Chondrocyte (in vitro differentiated cells): ENCODE measurements around the gene HNRNPA0. TPM values are rescaled to one million over a fixed set of nuclear protein-coding genes. Genes with fewer than 3 reads are reported as not detected.

Experiments used
- DNase-seq: peaks from one replicate; pipeline ENCODE4 v3.0.0; 2021; ENCODE audit warnings: mixed read lengths, low spot score
- H3K27ac Mint-ChIP-seq: one replicate; pipeline ENCODE4 v1.8.0; 2021; ENCODE audit warnings: mild to moderate bottlenecking, moderate library complexity, mixed read lengths; ENCODE audit not compliant: unreplicated experiment
- H3K27me3 Mint-ChIP-seq: 2 replicates; pipeline ENCODE4 v1.8.0; 2021; ENCODE audit warnings: low read depth, mixed read lengths
- H3K36me3 Mint-ChIP-seq: 2 replicates; pipeline ENCODE4 v1.8.0; 2021; ENCODE audit warnings: low read depth, mixed read lengths
- H3K4me1 Mint-ChIP-seq: 2 replicates; pipeline ENCODE4 v1.8.0; 2021; ENCODE audit warnings: low read depth, mild to moderate bottlenecking, mixed read lengths
- H3K4me3 Mint-ChIP-seq: one replicate; pipeline ENCODE4 v1.8.0; 2021; ENCODE audit warnings: mild to moderate bottlenecking, moderate library complexity, mixed read lengths; ENCODE audit not compliant: unreplicated experiment
- H3K9me3 Mint-ChIP-seq: 2 replicates; pipeline ENCODE4 v1.8.0; 2021; ENCODE audit warnings: low read depth, mixed read lengths
- CTCF ChIP-seq: fragments of 200-600 bp; sonication (generic); IDR thresholded peaks from 2 replicates; pipeline ENCODE4 v1.5.0; 2021; ENCODE audit warnings: antibody characterized with exemption, mild to moderate bottlenecking, moderate library complexity
- total RNA-seq: library from RNA; stranded (reverse); gene quantifications from 3 replicates; pipeline ENCODE4 v1.2.1, GENCODE V29; 2021

HNRNPA0 gene
- total RNA-seq, 1 donor from 2014 or later = 35.0 TPM

GRCh38 chr5:137736496-137736895 lies 17.7 kb downstream of the HNRNPA0 start:
- Mint-ChIP-seq H3K4me1 (no peaks in the 10 kb centered on the region), H3K27me3 (no peaks in the 10 kb centered on the region)
- no peak for TF ChIP-seq CTCF

GRCh38 chr5:137735555-137736284 lies 18.4 kb downstream of the HNRNPA0 start, which contains the start of gene KLHL3:
Gene KLHL3, minus strand, starts transcription at chr5:137736089. Its CDS starts 443 bp downstream, at chr5:137735646.
- DNase-seq = peak; percentile 76
- Mint-ChIP-seq H3K27ac (no peak within 1 kb of the TSS), H3K4me3 (no peak within 1 kb of the TSS), H3K4me1 (peaks cover 2% of the 10 kb centered on the region), H3K9me3 (peaks cover 9% of the 10 kb centered on the region), H3K36me3 (peaks cover 2% of the 10 kb centered on the region), H3K27me3 (no peaks in the 10 kb centered on the region)
- peak; percentile 67 for TF ChIP-seq CTCF

More at GRCh38 chr5:137736496-137736895, 17.7 kb downstream of the HNRNPA0 start:
- Mint-ChIP-seq H3K36me3 (peaks cover 2% of the 10 kb centered on the region), H3K27ac (no peak overlapping the region), H3K4me3 (no peak overlapping the region), H3K9me3 (peaks cover 9% of the 10 kb centered on the region)
- DNase-seq = no peak

- H3K4me3 Mint-ChIP-seq = no peak overlapping the region
- no peak for TF ChIP-seq CTCF
- H3K4me1 Mint-ChIP-seq = peaks cover 9% of the 10 kb centered on the region
- peaks cover 2% of the 10 kb centered on the region for H3K36me3 Mint-ChIP-seq
- peaks cover 9% of the 10 kb centered on the region for H3K9me3 Mint-ChIP-seq
- H3K27me3 Mint-ChIP-seq = no peaks in the 10 kb centered on the region
- no peak overlapping the region for H3K27ac Mint-ChIP-seq
- no peak for DNase-seq
These were observed 19.1 kb downstream of the HNRNPA0 start for GRCh38 chr5:137734962-137735554.

- no peak for TF ChIP-seq CTCF
- H3K27ac Mint-ChIP-seq = peak overlapping the region; percentile 30
- H3K9me3 Mint-ChIP-seq = peaks cover 9% of the 10 kb centered on the region
- no peak for DNase-seq
- H3K4me1 Mint-ChIP-seq = peaks cover 10% of the 10 kb centered on the region
- no peak overlapping the region for H3K4me3 Mint-ChIP-seq
- no peaks in the 10 kb centered on the region for H3K27me3 Mint-ChIP-seq
- peaks cover 2% of the 10 kb centered on the region for H3K36me3 Mint-ChIP-seq
These were observed 19.8 kb downstream of the HNRNPA0 start for GRCh38 chr5:137734331-137734730.

GRCh38 chr5:137733922-137734321 lies 20.2 kb downstream of the HNRNPA0 start:
- H3K27me3 Mint-ChIP-seq = no peaks in the 10 kb centered on the region
- no peak overlapping the region for H3K4me3 Mint-ChIP-seq
- peaks cover 7% of the 10 kb centered on the region for H3K9me3 Mint-ChIP-seq
- peaks cover 10% of the 10 kb centered on the region for H3K4me1 Mint-ChIP-seq
- H3K36me3 Mint-ChIP-seq = peaks cover under 1% of the 10 kb centered on the region
- DNase-seq = no peak
- no peak overlapping the region for H3K27ac Mint-ChIP-seq
- no peak for TF ChIP-seq CTCF
